Nephron progenitor cell (in vitro differentiated cells): ENCODE data around the gene DMP1.

Source experiments
- DNase-seq: peaks from one replicate; pipeline ENCODE4 v3.0.0; 2021
- H3K27ac Mint-ChIP-seq: 2 replicates; pipeline ENCODE4 v1.8.0; 2021; ENCODE audit warnings: mild to moderate bottlenecking, moderate library complexity, mixed read lengths
- H3K27me3 Mint-ChIP-seq: 2 replicates; pipeline ENCODE4 v1.8.0; 2021; ENCODE audit warnings: mild to moderate bottlenecking, low read depth, mixed read lengths; ENCODE audit not compliant: poor library complexity
- H3K36me3 Mint-ChIP-seq: 2 replicates; pipeline ENCODE4 v1.8.0; 2021; ENCODE audit warnings: low read depth, mixed read lengths
- H3K4me1 Mint-ChIP-seq: 2 replicates; pipeline ENCODE4 v1.8.0; 2021; ENCODE audit warnings: mixed read lengths
- H3K4me3 Mint-ChIP-seq: 2 replicates; pipeline ENCODE4 v1.8.0; 2021; ENCODE audit warnings: mild to moderate bottlenecking, moderate library complexity, mixed read lengths
- H3K9me3 Mint-ChIP-seq: 2 replicates; pipeline ENCODE4 v1.8.0; 2021; ENCODE audit warnings: mild to moderate bottlenecking, moderate library complexity, mixed read lengths
- CTCF ChIP-seq: fragments of 200-600 bp; sonication (generic); IDR thresholded peaks from 2 replicates; pipeline ENCODE4 v1.5.0; 2021; ENCODE audit warnings: antibody characterized with exemption

The DMP1 gene

GRCh38 chr4:87659247-87659931 lies 9.3 kb downstream of the DMP1 start:
- H3K36me3 Mint-ChIP-seq: no peaks in the 10 kb centered on the region
- peaks cover 3% of the 10 kb centered on the region for H3K27me3 Mint-ChIP-seq
- DNase-seq: no peak
- H3K4me1 Mint-ChIP-seq: peaks cover 28% of the 10 kb centered on the region
- TF ChIP-seq CTCF: no peak
- no peak overlapping the region for H3K4me3 Mint-ChIP-seq
- peak overlapping the region; percentile 62 for H3K27ac Mint-ChIP-seq
- peaks cover 11% of the 10 kb centered on the region for H3K9me3 Mint-ChIP-seq

GRCh38 chr4:87662871-87663270 lies 12.8 kb downstream of the DMP1 start:
- Mint-ChIP-seq H3K36me3 (no peaks in the 10 kb centered on the region), H3K27ac (no peak overlapping the region), H3K27me3 (peaks cover 2% of the 10 kb centered on the region), H3K4me3 (no peak overlapping the region), H3K4me1 (peaks cover 21% of the 10 kb centered on the region), H3K9me3 (peaks cover 11% of the 10 kb centered on the region)
- no peak for TF ChIP-seq CTCF
- no peak for DNase-seq

GRCh38 chr4:87669373-87669772 lies 19.3 kb downstream of the DMP1 start:
- Mint-ChIP-seq H3K27ac (no peak overlapping the region), H3K4me3 (no peak overlapping the region), H3K4me1 (no peaks in the 10 kb centered on the region), H3K36me3 (peaks cover 16% of the 10 kb centered on the region), H3K27me3 (peaks cover 6% of the 10 kb centered on the region), H3K9me3 (peaks cover 38% of the 10 kb centered on the region)
- DNase-seq: no peak
- TF ChIP-seq CTCF: no peak

- no peak overlapping the region for H3K27ac Mint-ChIP-seq
These were observed 27.7 kb downstream of the DMP1 start for GRCh38 chr4:87677731-87678130.

GRCh38 chr4:87679449-87680169 lies 29.5 kb downstream of the DMP1 start:
- Mint-ChIP-seq H3K4me3 (no peak overlapping the region), H3K27ac (no peak overlapping the region), H3K4me1 (no peaks in the 10 kb centered on the region), H3K9me3 (peaks cover 16% of the 10 kb centered on the region), H3K27me3 (peaks cover 3% of the 10 kb centered on the region), H3K36me3 (peaks cover 6% of the 10 kb centered on the region)
- DNase-seq: peak; percentile 72
- peak; percentile 80 for TF ChIP-seq CTCF

More at GRCh38 chr4:87677731-87678130, 27.7 kb downstream of the DMP1 start:
- H3K36me3 Mint-ChIP-seq: peaks cover 14% of the 10 kb centered on the region
- H3K4me3 Mint-ChIP-seq: no peak overlapping the region
- no peak for TF ChIP-seq CTCF
- no peak for DNase-seq
- no peaks in the 10 kb centered on the region for H3K4me1 Mint-ChIP-seq
- peaks cover 5% of the 10 kb centered on the region for H3K27me3 Mint-ChIP-seq
- peaks cover 35% of the 10 kb centered on the region for H3K9me3 Mint-ChIP-seq

GRCh38 chr4:87680271-87680670 lies 30.2 kb downstream of the DMP1 start:
- no peak for DNase-seq
- Mint-ChIP-seq H3K9me3 (peaks cover 10% of the 10 kb centered on the region), H3K36me3 (no peaks in the 10 kb centered on the region), H3K27me3 (peaks cover 3% of the 10 kb centered on the region), H3K27ac (no peak overlapping the region), H3K4me3 (no peak overlapping the region), H3K4me1 (no peaks in the 10 kb centered on the region)
- TF ChIP-seq CTCF: no peak
